Central memory CD8-positive, alpha-beta T cell (primary cell): ENCODE measurements around the gene EBF3.

Experiments used
- ATAC-seq: fragments of 150-1000 bp; cut with Tn5 transposase; replicated peaks from 2 replicates; pipeline ENCODE4 v1.10.0; 2022; ENCODE audit warnings: mild to moderate bottlenecking, moderate FRiP score, moderate number of reproducible peaks; ENCODE audit not compliant: poor library complexity, severe bottlenecking; ENCODE audit errors: extremely low read depth
- DNase-seq, 2 donors: peaks; one replicate each; pipeline ENCODE4 v3.0.0; 2021; ENCODE audit warnings: low spot score in 2 of 2
- H3K27ac Mint-ChIP-seq: one replicate; pipeline ENCODE4 v1.8.0; 2022; ENCODE audit warnings: low read depth, mild to moderate bottlenecking, moderate library complexity, mixed read lengths
- H3K27me3 Mint-ChIP-seq: one replicate; pipeline ENCODE4 v1.8.0; 2022; ENCODE audit warnings: mixed read lengths
- H3K36me3 Mint-ChIP-seq: one replicate; pipeline ENCODE4 v1.8.0; 2022; ENCODE audit warnings: mild to moderate bottlenecking, moderate library complexity, mixed read lengths; ENCODE audit not compliant: insufficient read depth
- H3K4me1 Mint-ChIP-seq: one replicate; pipeline ENCODE4 v1.8.0; 2022; ENCODE audit warnings: mixed read lengths
- H3K4me3 Mint-ChIP-seq: one replicate; pipeline ENCODE4 v1.8.0; 2022; ENCODE audit warnings: mild to moderate bottlenecking, moderate library complexity, mixed read lengths
- H3K9me3 Mint-ChIP-seq: one replicate; pipeline ENCODE4 v1.8.0; 2022; ENCODE audit warnings: mixed read lengths

The EBF3 gene

DNA sequence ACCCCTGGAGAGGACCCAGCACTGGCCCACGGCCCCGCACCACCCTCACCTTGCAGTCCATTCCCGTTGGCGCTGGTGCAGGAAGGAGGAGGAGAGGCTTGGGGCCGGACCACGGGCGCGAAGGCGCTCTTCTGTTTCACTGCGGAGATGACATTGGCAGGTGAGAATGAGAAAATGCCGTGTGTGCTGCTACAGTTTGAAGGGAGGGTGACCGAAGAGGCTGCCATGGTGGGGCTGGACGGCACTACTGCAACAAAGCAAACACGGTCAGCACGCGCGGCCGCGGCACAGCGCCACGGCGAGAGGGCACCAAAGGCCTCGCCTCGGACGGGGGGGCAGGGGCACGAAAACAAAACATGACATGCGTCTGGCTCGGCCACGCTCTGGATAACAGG lies 123.9 kb downstream of the EBF3 start:
- DNase-seq (no peak), ATAC-seq (no peak)
- Mint-ChIP-seq H3K36me3 (no peaks in the 10 kb centered on the region), H3K9me3 (no peaks in the 10 kb centered on the region), H3K27ac (no peak overlapping the region), H3K4me1 (no peaks in the 10 kb centered on the region), H3K4me3 (no peak overlapping the region), H3K27me3 (no peaks in the 10 kb centered on the region)

DNA sequence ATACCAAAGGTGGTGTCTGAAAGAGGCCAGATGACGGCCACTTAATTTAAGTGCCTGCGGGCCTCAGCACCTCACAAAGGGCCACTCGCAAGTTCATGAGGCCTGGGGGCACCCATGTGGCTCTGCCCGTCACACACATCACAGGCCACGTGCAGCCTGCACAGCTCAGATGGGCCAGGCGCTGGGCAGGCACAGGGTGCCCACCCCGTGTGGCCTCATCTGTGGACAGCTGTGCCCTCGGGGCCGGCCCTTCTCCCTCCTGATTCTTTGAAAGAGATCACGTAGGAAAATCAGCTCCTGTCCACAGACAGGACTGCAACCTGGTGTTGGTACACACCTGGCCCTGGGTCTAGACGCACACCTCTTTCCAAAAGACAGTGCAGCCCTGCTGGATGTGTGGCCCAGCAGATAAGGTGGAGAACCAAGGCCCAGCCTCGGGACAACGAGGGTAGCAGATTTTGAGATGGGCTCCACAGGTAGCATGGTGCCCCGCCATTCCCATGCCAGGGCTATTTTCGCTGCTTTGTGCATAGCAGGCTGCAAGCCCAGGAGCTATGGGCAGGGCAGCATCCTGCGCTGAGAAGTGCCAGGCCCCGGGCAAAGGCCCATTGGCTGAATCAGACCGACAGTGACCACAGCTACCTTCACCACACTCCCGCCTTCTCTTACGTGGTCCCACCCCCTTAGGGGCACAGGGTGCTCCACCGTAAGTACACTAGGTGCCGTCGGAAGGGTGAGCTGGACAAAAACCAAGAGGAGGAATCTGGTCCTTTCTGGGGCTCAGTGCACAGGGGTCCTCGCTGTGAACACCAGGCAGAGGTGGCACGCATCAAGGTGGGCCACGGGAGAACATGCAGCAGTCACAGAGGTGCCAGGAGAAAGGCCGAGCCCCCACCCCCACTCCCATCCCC lies 124.5 kb downstream of the EBF3 start:
- no peaks in the 10 kb centered on the region for H3K4me1 Mint-ChIP-seq
- no peak for ATAC-seq
- H3K27me3 Mint-ChIP-seq, result no peaks in the 10 kb centered on the region
- no peak overlapping the region for H3K27ac Mint-ChIP-seq
- H3K9me3 Mint-ChIP-seq, result no peaks in the 10 kb centered on the region
- H3K4me3 Mint-ChIP-seq, result no peak overlapping the region
- DNase-seq, result no peak
- no peaks in the 10 kb centered on the region for H3K36me3 Mint-ChIP-seq

DNA sequence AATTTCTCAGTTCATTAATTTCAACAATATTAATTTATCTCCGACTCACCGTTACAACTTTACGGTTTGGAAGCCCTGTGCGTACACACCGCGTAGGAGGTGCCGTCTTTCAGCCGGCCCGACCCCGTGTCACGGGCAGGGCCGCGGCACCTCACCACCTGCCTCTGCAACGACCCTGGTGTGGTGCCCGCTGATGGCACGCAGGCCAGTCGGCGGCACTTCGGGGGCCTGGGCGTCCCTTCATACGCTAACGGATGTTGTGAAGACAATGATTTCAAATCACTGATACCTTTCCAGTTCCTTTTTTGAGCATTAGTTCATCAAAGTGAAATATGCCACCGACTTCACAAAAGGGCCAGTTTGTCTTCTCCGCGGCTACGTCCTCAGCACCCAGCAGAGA lies 125.3 kb downstream of the EBF3 start:
- Mint-ChIP-seq H3K27ac (no peak overlapping the region), H3K4me1 (no peaks in the 10 kb centered on the region)

DNA sequence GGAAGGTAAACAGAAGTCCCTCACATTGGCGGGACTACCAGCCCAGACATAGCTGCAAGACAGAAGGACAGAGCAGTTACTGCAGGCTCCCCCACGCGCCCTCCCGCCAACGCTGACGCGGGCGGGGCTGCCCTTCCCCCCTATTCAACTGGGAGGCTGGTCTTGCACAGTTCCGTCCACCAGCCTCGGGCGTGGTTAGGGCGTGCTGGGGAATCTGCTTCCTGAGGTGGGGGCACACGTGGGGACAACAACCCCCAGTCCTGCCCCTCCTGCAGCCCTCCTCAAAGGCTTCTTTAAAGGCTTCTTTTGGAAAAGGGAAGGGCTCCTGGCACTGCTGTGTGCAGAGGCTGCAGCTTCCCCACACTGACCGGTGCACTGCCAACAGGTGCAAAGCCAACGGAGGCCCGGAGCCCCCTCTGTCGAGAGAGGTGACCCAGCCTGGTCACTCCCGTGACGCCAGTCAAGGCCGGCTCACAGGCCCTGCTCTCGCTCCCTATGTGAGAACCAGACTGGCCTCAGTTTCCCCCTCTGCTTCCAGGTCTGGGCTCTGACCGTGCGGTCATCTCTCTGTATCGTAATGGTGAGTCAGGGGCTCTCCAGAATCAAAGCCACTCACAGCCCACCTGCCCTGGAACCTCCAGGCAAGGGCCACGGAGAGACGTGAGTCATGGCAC lies 126.0 kb downstream of the EBF3 start:
- DNase-seq (no peak), ATAC-seq (no peak)
- Mint-ChIP-seq H3K4me3 (no peak overlapping the region), H3K36me3 (peaks cover 2% of the 10 kb centered on the region), H3K9me3 (no peaks in the 10 kb centered on the region), H3K27ac (no peak overlapping the region), H3K4me1 (no peaks in the 10 kb centered on the region), H3K27me3 (no peaks in the 10 kb centered on the region)

More for the DNA sequence above, 125.3 kb downstream of the EBF3 start:
- Mint-ChIP-seq H3K9me3 (no peaks in the 10 kb centered on the region), H3K36me3 (peaks cover 2% of the 10 kb centered on the region), H3K27me3 (no peaks in the 10 kb centered on the region), H3K4me3 (no peak overlapping the region)
- DNase-seq (no peak), ATAC-seq (no peak)

DNA sequence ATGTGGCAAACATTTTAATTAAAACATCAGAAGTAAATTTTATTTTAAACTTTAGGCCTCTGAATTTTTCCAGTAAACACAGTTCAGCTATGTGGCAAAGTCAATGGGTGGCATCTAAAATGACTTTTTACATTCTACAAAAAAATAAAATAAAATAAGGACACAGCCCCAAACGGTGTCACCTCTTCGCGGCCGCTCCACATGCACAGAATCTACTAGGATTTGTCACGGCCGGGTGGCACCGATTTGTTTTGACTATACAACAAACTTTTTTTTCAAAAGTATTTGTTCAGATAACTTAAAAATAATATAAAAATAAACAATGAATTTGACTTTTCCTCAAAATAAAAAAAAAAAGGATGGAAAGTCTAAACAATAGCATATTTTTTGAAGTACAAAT lies 127.8 kb downstream of the EBF3 start:
- Mint-ChIP-seq H3K27me3 (no peaks in the 10 kb centered on the region), H3K4me3 (no peak overlapping the region), H3K9me3 (no peaks in the 10 kb centered on the region), H3K4me1 (no peaks in the 10 kb centered on the region), H3K27ac (no peak overlapping the region), H3K36me3 (peaks cover 2% of the 10 kb centered on the region)
- ATAC-seq (no peak), DNase-seq (no peak)

DNA sequence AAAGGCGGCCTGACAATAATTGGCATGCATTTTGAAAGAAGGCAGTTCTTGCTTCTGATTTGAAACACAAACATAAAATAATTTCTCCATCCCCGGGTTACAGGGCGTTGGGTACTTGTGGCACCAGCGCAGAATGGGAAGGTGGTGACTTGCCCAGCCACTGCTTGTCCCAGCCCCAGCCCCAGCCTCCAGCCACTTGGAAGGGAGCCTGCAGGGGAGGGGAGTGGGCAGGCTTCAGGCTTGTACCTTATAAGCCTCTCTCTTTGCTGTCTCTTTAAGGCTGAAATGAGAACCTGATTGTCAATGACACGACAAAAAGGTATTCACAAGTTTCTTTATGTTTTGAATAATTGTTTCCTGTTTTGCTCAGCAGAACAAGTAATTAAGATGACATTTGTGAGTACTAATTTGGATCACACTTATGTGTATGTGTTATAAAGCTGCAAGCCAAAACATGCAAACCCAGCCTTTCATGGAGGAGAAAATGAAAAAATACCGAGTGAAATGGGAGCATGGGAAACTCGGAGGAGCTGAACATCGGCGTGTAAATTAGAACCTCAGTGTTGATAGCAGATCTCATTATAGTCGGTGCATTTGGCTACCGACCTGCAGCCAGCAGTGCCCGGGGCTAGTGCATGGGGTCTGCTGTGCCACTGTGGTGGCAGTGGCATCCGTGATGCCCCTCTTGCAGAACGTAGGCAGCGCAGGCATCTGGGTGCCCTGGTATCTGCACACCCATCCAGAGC lies 129.9 kb downstream of the EBF3 start:
- peaks cover 2% of the 10 kb centered on the region for H3K36me3 Mint-ChIP-seq
- DNase-seq (no peak), ATAC-seq (no peak)
- no peaks in the 10 kb centered on the region for H3K4me1 Mint-ChIP-seq
- H3K9me3 Mint-ChIP-seq, result no peaks in the 10 kb centered on the region
- H3K27ac Mint-ChIP-seq, result no peak overlapping the region
- H3K27me3 Mint-ChIP-seq, result no peaks in the 10 kb centered on the region
- H3K4me3 Mint-ChIP-seq, result no peak overlapping the region

DNA sequence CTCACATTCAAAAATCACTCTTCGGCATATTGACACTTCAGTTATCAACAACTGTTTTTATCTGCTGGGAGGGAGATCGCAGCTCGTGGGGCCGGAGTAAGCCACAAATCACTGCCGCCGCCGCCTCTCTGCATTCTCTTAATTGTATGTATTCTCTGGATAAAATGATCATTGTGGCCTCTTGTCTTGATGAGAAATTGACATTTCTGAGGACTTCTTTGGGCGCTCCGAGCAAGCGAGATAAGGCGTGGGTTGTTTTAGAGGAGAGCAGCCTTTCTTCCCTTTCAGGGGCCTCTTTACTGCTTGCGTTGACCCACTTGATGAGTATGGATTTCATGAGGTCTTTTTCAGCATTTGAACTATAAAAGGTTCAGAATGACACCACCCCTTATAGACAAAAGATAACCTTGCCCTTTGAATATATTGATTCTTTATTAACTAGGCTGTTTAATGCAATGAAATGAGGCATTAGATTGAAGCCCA lies 130.6 kb downstream of the EBF3 start:
- DNase-seq (no peak), ATAC-seq (no peak)
- Mint-ChIP-seq H3K27ac (no peak overlapping the region), H3K4me1 (no peaks in the 10 kb centered on the region), H3K9me3 (no peaks in the 10 kb centered on the region), H3K36me3 (peaks cover 2% of the 10 kb centered on the region), H3K4me3 (no peak overlapping the region), H3K27me3 (no peaks in the 10 kb centered on the region)

DNA sequence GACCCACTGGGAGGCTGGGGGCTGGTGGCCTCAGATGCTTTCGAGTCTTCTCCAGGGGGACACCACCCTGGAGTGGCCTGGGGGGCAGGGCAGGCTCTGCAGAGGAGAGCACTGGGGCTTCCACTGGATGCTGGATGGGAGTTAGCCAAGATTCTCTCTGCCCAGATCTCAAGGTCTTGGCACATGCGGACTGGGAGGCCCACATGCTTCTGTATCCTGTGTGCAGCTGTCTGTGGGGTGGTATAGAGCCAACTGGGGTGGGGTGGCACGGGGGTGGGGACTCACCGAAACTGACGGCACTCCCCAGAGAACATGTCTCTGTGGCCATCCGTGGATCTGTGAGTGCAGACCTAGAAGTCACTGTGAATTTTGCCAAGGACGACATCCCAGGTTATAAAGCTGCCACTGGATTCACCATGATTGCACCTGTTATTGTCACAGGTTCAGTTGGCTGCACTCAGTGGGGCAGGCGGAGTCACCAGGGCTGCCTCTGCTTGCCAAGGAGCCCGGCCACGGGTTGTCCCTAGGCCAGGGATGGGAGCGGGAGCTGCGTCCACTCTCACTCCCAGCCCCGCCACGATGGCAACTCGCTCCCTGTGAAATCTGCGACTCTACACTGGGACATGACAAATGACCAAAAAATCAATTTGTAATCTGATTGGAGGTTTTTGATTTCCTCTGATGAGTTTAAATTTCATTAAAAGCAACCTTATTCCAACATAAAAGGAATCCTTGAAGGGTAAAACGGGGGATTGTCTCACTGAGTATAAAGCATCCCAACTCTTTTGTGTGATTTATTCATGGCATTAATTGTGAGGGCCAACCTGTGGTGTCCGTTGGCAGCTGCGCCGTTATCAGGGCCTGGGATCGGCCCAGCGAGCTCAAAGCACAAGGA lies 131.3 kb downstream of the EBF3 start:
- no peaks in the 10 kb centered on the region for H3K9me3 Mint-ChIP-seq
- H3K27me3 Mint-ChIP-seq, result no peaks in the 10 kb centered on the region
- no peaks in the 10 kb centered on the region for H3K4me1 Mint-ChIP-seq
- H3K4me3 Mint-ChIP-seq, result no peak overlapping the region
- no peak for DNase-seq
- no peak overlapping the region for H3K27ac Mint-ChIP-seq
- no peak for ATAC-seq
- peaks cover 2% of the 10 kb centered on the region for H3K36me3 Mint-ChIP-seq

DNA sequence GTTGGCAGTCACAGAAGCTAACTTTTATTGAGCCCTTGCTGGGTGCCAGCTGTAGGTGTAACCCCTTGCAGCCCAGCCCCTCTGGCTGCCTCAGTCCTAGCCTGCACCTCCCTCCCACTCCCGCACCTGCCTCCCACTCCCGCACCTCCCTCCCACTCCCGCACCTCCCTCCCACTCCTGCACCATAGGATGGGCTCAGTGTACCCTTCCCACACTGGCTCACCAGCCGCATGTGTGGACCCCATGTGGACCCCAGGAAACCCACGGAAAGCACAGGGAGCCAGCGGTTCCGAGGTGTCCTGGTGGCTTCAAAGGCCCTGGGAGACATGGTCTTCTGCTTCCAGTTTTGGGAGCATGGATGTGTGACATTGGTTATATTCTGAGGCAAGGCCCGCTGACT lies 132.9 kb downstream of the EBF3 start:
- no peak overlapping the region for H3K4me3 Mint-ChIP-seq
- H3K36me3 Mint-ChIP-seq, result peaks cover 2% of the 10 kb centered on the region
- DNase-seq, result no peak
- no peak for ATAC-seq
- H3K9me3 Mint-ChIP-seq, result no peaks in the 10 kb centered on the region
- no peaks in the 10 kb centered on the region for H3K27me3 Mint-ChIP-seq
- H3K4me1 Mint-ChIP-seq, result no peaks in the 10 kb centered on the region
- no peak overlapping the region for H3K27ac Mint-ChIP-seq

DNA sequence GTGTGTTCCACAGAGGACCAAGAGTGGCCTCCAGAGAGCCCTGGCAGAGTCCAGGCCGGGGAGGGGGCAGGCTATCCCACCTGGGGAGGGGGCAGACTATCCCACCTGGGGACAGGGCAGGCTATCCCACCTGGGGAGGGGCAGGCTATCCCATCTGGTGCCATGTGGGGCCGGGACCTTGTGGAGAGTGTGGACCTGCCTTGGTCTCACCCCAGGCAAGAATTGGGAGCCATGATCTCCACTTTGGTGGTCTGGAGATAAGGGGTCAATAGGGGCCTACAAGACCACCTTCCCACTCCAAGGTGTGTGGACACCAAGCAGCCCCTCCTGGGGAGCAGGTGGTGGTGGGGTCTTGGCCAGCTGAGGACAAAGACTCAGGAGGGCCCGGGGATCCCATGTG lies 138.2 kb downstream of the EBF3 start:
- Mint-ChIP-seq H3K9me3 (no peaks in the 10 kb centered on the region), H3K27me3 (peaks cover 9% of the 10 kb centered on the region), H3K27ac (no peak overlapping the region), H3K36me3 (no peaks in the 10 kb centered on the region), H3K4me1 (no peaks in the 10 kb centered on the region), H3K4me3 (no peak overlapping the region)
- ATAC-seq (no peak), DNase-seq (no peak)

DNA sequence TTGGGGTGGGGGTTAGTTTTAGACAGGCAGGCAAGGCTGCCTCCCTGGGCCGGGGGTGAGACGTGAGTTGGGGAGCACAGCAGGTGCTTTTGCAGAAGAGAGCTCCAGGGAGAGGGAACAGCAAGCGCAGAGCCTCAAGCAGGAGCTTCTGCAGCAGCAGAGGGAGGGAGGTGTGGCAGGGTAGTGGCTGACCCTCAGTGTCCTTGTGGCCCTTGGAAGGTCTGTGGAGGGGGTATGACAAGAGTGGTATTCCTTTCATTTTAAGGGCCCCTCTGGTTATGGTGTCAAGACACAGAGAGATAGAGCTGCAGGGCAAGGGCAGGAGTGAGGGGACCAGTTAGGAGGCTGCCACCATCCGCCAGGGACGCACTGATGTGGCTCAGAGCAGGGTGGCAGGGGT lies 138.9 kb downstream of the EBF3 start:
- DNase-seq, result no peak
- H3K4me3 Mint-ChIP-seq, result no peak overlapping the region
- no peak for ATAC-seq
- no peaks in the 10 kb centered on the region for H3K4me1 Mint-ChIP-seq
- no peaks in the 10 kb centered on the region for H3K36me3 Mint-ChIP-seq
- peaks cover 9% of the 10 kb centered on the region for H3K27me3 Mint-ChIP-seq
- no peak overlapping the region for H3K27ac Mint-ChIP-seq
- no peaks in the 10 kb centered on the region for H3K9me3 Mint-ChIP-seq

DNA sequence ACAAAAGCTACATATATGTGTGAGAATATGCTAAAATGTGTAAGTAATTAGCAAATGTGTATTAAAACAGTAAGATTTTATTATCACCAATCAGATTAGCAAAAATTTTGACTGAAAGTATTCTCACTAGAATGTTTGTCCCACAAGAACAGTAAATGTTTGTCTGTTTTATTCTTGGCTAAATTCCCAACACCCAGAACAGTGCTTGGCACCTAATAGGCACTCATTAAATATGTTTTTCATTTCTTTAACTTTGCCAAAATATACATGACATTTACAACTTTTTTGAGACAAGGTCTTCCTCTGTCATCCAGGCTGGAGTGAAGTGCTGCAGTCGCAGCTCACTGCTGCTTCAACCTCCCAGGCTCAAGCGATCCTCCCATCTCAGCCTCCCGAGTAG lies 143.6 kb downstream of the EBF3 start:
- no peaks in the 10 kb centered on the region for H3K36me3 Mint-ChIP-seq
- peaks cover 10% of the 10 kb centered on the region for H3K9me3 Mint-ChIP-seq
- H3K4me1 Mint-ChIP-seq, result no peaks in the 10 kb centered on the region
- ATAC-seq (no peak), DNase-seq (no peak)
- H3K4me3 Mint-ChIP-seq, result no peak overlapping the region
- no peak overlapping the region for H3K27ac Mint-ChIP-seq
- H3K27me3 Mint-ChIP-seq, result peaks cover 17% of the 10 kb centered on the region
